OCI-LY1 (cell line): Measurements from ENCODE around the gene TIGD2.
"Not testable (repeated sequence)": the region's sequence is repeated elsewhere in the genome, so short reads cannot be mapped to it uniquely, and the experiment has no call there.

ENCODE experiments used
- EZH2 ChIP-seq: fragments of 200-600 bp; sonication (generic), shearing (Covaris generic); IDR thresholded peaks from 2 replicates; pipeline ENCODE4 v1.8.0; 2017; ENCODE audit warnings: borderline replicate concordance, mixed run types, mild to moderate bottlenecking, antibody characterized with exemption, low read length, moderate library complexity, mixed read lengths
- TF ChIP-seq, protein P1 (sequence below): fragments of 200-600 bp; sonication (generic), shearing (Covaris generic); IDR thresholded peaks from 2 replicates; pipeline ENCODE4 v1.5.1; 2017; ENCODE audit warnings: mild to moderate bottlenecking, antibody characterized with exemption, low read length, moderate library complexity, mixed read lengths

- not testable (repeated sequence) for TF ChIP-seq EZH2
- TF ChIP-seq, protein P1, sequence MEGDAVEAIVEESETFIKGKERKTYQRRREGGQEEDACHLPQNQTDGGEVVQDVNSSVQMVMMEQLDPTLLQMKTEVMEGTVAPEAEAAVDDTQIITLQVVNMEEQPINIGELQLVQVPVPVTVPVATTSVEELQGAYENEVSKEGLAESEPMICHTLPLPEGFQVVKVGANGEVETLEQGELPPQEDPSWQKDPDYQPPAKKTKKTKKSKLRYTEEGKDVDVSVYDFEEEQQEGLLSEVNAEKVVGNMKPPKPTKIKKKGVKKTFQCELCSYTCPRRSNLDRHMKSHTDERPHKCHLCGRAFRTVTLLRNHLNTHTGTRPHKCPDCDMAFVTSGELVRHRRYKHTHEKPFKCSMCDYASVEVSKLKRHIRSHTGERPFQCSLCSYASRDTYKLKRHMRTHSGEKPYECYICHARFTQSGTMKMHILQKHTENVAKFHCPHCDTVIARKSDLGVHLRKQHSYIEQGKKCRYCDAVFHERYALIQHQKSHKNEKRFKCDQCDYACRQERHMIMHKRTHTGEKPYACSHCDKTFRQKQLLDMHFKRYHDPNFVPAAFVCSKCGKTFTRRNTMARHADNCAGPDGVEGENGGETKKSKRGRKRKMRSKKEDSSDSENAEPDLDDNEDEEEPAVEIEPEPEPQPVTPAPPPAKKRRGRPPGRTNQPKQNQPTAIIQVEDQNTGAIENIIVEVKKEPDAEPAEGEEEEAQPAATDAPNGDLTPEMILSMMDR: not testable (repeated sequence)
Measured at GRCh38 chr4:89144652-89145051, 33.3 kb downstream of the TIGD2 start.
